ENCODE results near the gene PRAME.

DNA sequence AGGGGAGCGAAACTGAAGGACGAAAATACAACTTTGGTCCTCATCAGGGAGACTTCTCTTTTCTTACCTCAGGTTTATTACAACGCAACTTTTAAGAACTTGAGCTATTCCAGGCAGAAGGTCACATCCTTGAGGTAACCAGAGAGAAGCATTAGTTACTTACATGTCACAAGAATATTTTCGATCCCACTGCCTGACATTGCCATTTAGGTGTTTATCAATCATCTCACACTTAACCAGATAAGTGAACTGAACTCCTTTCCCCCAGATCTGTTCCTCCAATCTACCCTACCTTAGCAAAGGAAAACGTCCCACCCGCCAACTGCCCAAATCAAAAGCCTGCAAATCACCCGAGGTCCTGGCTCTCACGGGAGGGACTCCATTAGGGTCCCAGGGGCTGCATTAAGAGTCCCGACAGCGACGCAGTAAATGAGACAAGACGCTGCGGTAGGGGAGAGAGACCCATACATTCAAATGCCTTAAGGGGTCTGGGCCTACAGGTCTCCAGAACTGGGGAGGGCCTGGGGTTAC lies 51.3 kb downstream of the PRAME start:
- TF ChIP-seq, protein P1, sequence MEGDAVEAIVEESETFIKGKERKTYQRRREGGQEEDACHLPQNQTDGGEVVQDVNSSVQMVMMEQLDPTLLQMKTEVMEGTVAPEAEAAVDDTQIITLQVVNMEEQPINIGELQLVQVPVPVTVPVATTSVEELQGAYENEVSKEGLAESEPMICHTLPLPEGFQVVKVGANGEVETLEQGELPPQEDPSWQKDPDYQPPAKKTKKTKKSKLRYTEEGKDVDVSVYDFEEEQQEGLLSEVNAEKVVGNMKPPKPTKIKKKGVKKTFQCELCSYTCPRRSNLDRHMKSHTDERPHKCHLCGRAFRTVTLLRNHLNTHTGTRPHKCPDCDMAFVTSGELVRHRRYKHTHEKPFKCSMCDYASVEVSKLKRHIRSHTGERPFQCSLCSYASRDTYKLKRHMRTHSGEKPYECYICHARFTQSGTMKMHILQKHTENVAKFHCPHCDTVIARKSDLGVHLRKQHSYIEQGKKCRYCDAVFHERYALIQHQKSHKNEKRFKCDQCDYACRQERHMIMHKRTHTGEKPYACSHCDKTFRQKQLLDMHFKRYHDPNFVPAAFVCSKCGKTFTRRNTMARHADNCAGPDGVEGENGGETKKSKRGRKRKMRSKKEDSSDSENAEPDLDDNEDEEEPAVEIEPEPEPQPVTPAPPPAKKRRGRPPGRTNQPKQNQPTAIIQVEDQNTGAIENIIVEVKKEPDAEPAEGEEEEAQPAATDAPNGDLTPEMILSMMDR (conservative IDR thresholded peaks at IDR 0.05; ENCODE audit: low read length), result no peak
- no peak for TF ChIP-seq EZH2phosphoT487 (IDR thresholded peaks at IDR 0.05; ENCODE audit: borderline replicate concordance)
